ENCODE results near the gene MACROD2.
"Not testable (repeated sequence)": the region's sequence is repeated elsewhere in the genome, so short reads cannot be mapped to it uniquely, and the experiment has no call there.

Gene MACROD2

GRCh38 chr20:15336536-15336935 lies 1341.2 kb downstream of the MACROD2 start:
- no peak for DNase-seq

- DNase-seq = no peak
Observed at GRCh38 chr20:15339264-15339663, 1343.9 kb downstream of the MACROD2 start.

- DNase-seq = no peak
Observed at GRCh38 chr20:15342991-15343523, 1347.7 kb downstream of the MACROD2 start.

- DNase-seq = no peak
Observed at GRCh38 chr20:15345287-15345686, 1350.0 kb downstream of the MACROD2 start.

- no peak for DNase-seq
Observed at GRCh38 chr20:15346657-15347280, 1351.5 kb downstream of the MACROD2 start.

GRCh38 chr20:15359056-15359455 lies 1363.7 kb downstream of the MACROD2 start:
- no peak for DNase-seq

GRCh38 chr20:15362849-15363248 lies 1367.5 kb downstream of the MACROD2 start:
- DNase-seq = no peak

- no peak for DNase-seq
Observed at GRCh38 chr20:15364781-15365180, 1369.5 kb downstream of the MACROD2 start.

- no peak for DNase-seq
Observed at GRCh38 chr20:15370370-15370769, 1375.1 kb downstream of the MACROD2 start.

- no peak for DNase-seq
Observed at GRCh38 chr20:15374682-15375081, 1379.4 kb downstream of the MACROD2 start.

GRCh38 chr20:15375836-15376235 lies 1380.5 kb downstream of the MACROD2 start:
- DNase-seq = no peak

GRCh38 chr20:15377603-15378002 lies 1382.3 kb downstream of the MACROD2 start:
- DNase-seq = not testable (repeated sequence)

GRCh38 chr20:15378151-15378550 lies 1382.8 kb downstream of the MACROD2 start:
- no peak for DNase-seq

- no peak for DNase-seq
Observed at GRCh38 chr20:15379681-15380296, 1384.5 kb downstream of the MACROD2 start.

- no peak for DNase-seq
Observed at GRCh38 chr20:15380770-15381169, 1385.5 kb downstream of the MACROD2 start.

GRCh38 chr20:15387228-15387627 lies 1391.9 kb downstream of the MACROD2 start:
- no peak for DNase-seq

GRCh38 chr20:15395457-15395856 lies 1400.1 kb downstream of the MACROD2 start:
- no peak for DNase-seq

- DNase-seq = no peak
Observed at GRCh38 chr20:15396026-15396425, 1400.7 kb downstream of the MACROD2 start.

- DNase-seq = no peak
Observed at GRCh38 chr20:15396900-15397299, 1401.6 kb downstream of the MACROD2 start.

- no peak for DNase-seq
Observed at GRCh38 chr20:15399781-15400180, 1404.5 kb downstream of the MACROD2 start.

- DNase-seq = no peak
Observed at GRCh38 chr20:15406072-15406471, 1410.8 kb downstream of the MACROD2 start.

GRCh38 chr20:15411781-15412180 lies 1416.5 kb downstream of the MACROD2 start:
- no peak for DNase-seq

GRCh38 chr20:15415908-15416307 lies 1420.6 kb downstream of the MACROD2 start:
- no peak for DNase-seq

- DNase-seq = no peak
Observed at GRCh38 chr20:15419856-15420255, 1424.5 kb downstream of the MACROD2 start.

GRCh38 chr20:15422966-15423365 lies 1427.7 kb downstream of the MACROD2 start:
- DNase-seq = no peak

All from SHP77 treated with DMSO at 0.1 percent for 48 hours (cell line).